HepG2 (cell line): ENCODE data around the gene ABCG4. TPM values are rescaled to one million over a fixed set of nuclear protein-coding genes. Genes with fewer than 3 reads are reported as not detected.
A peak's percentile ranks its signal among the peaks of the same experiment; 100 is the strongest.

Experiments used
- AHR ChIP-seq: IDR thresholded peaks from 2 replicates; pipeline ENCODE4 v1.6.1; 2018; ENCODE audit warnings: missing genetic modification reagents, missing compliant biosample characterization
- GATA4 ChIP-seq: sonication (generic); IDR thresholded peaks from 2 replicates; pipeline ENCODE4 v1.6.1; 2016; ENCODE audit warnings: antibody characterized with exemption, low read depth, borderline replicate concordance
- HDAC1 ChIP-seq: sonication (generic); formaldehyde crosslinking; IDR thresholded peaks from 2 replicates; pipeline ENCODE4 v1.5.1; 2020; ENCODE audit warnings: mild to moderate bottlenecking, missing genetic modification reagents
- IRF2 ChIP-seq: IDR thresholded peaks from 2 replicates; pipeline ENCODE4 v1.6.1; 2018; ENCODE audit warnings: missing genetic modification reagents, missing compliant biosample characterization
- RFX1 ChIP-seq: fragments of 450-650 bp; IDR thresholded peaks from 2 replicates; pipeline ENCODE4 v1.6.1; 2017
- SALL2 ChIP-seq: sonication (generic); formaldehyde crosslinking; IDR thresholded peaks from 2 replicates; pipeline ENCODE4 v1.8.1; 2023; ENCODE audit warnings: mild to moderate bottlenecking, missing genetic modification reagents, inconsistent platforms
- SAP130 ChIP-seq: IDR thresholded peaks from 2 replicates; pipeline ENCODE4 v1.6.1; 2016; ENCODE audit warnings: low read depth
- SATB2 ChIP-seq: sonication (generic); formaldehyde crosslinking; IDR thresholded peaks from 2 replicates; pipeline ENCODE4 v1.5.0; 2020; ENCODE audit warnings: missing genetic modification reagents
- STAG1 ChIP-seq: sonication (generic); formaldehyde crosslinking; IDR thresholded peaks from 2 replicates; pipeline ENCODE4 v1.4.0; 2020; ENCODE audit warnings: missing genetic modification reagents
- TAF15 ChIP-seq: fragments of 200-400 bp; formaldehyde crosslinking; IDR thresholded peaks from one replicate; pipeline ENCODE4 v1.6.1; 2018; ENCODE audit warnings: mild to moderate bottlenecking, low read depth, low read length; ENCODE audit not compliant: poor library complexity, severe bottlenecking
- THYN1 ChIP-seq: sonication (generic); formaldehyde crosslinking; IDR thresholded peaks from 2 replicates; pipeline ENCODE4 v1.8.1; 2023; ENCODE audit warnings: low read depth, mild to moderate bottlenecking, moderate library complexity, missing genetic modification reagents, borderline replicate concordance
- XRCC5 ChIP-seq: fragments of 200-400 bp; formaldehyde crosslinking; optimal IDR thresholded peaks from 2 replicates; pipeline ENCODE3; 2017; ENCODE audit warnings: mild to moderate bottlenecking, low read length
- ZFP36L1 ChIP-seq: sonication (generic); formaldehyde crosslinking; IDR thresholded peaks from 2 replicates; pipeline ENCODE4 v1.8.0; 2022; ENCODE audit warnings: mild to moderate bottlenecking, missing genetic modification reagents, moderate library complexity
- ZNF546 ChIP-seq: sonication (generic); formaldehyde crosslinking; conservative IDR thresholded peaks from 2 replicates; pipeline ENCODE4 v1.8.1; 2023; ENCODE audit warnings: mild to moderate bottlenecking, missing genetic modification reagents
- ZNF614 ChIP-seq: IDR thresholded peaks from 2 replicates; pipeline ENCODE4 v1.6.1; 2018; ENCODE audit warnings: missing biosample characterization, missing genetic modification reagents, inconsistent platforms, borderline replicate concordance
- ZNF839 ChIP-seq: sonication (generic); formaldehyde crosslinking; IDR thresholded peaks from 2 replicates; pipeline ENCODE4 v1.4.0; 2020; ENCODE audit warnings: missing genetic modification reagents, mild to moderate bottlenecking, borderline replicate concordance
- polyA plus RNA-seq, 8 experiments: library from polyadenylated mRNA; depleted of rRNA in 3 of 8; stranded (reverse) in 7 of 8; unstranded in 1 of 8; fragments of >200 nt; fragmentation: Illumina TruSeq in 4 of 8; extraction: Trizol in 4 of 8; gene quantifications; 2 replicates each; pipeline versions ENCODE4 v1.2.1 to v1.2.3, GENCODE V29; 2011 to 2016; ENCODE audit warnings: low read depth in 4 of 8, missing spikeins in 1 of 8, mixed read lengths in 1 of 8; ENCODE audit not compliant: insufficient read depth in 1 of 8
- total RNA-seq, 5 experiments: library from RNA; depleted of rRNA; stranded (reverse); fragments of >200 nt; fragmentation: Illumina TruSeq; extraction: Trizol; gene quantifications; 2 replicates each; pipeline ENCODE4 v1.2.3, GENCODE V29; 2016; ENCODE audit warnings: low read depth in 1 of 5
- TF ChIP-seq, protein P1 (sequence below): IDR thresholded peaks from 2 replicates; pipeline ENCODE4 v1.4.0; 2020; ENCODE audit warnings: mild to moderate bottlenecking, missing genetic modification reagents
- TF ChIP-seq, protein P2 (sequence below): sonication (generic); formaldehyde crosslinking; IDR thresholded peaks from 2 replicates; pipeline ENCODE4 v1.9.0; 2022; ENCODE audit warnings: missing genetic modification reagents, mild to moderate bottlenecking, borderline replicate concordance
- TF ChIP-seq, protein P3 (sequence below): sonication (generic); formaldehyde crosslinking; IDR thresholded peaks from 2 replicates; pipeline ENCODE4 v1.5.0; 2020; ENCODE audit warnings: mild to moderate bottlenecking, missing genetic modification reagents, moderate library complexity
- TF ChIP-seq, protein P4 (sequence below): sonication (generic); formaldehyde crosslinking; IDR thresholded peaks from 2 replicates; pipeline ENCODE4 v1.5.1; 2020; ENCODE audit warnings: mild to moderate bottlenecking, missing genetic modification reagents

ABCG4 gene
- total and polyA plus RNA-seq, 2 of the 13 experiments (the other 11 are each of a cell fraction or from before 2014, with no cell fraction given) = not detected

DNA sequence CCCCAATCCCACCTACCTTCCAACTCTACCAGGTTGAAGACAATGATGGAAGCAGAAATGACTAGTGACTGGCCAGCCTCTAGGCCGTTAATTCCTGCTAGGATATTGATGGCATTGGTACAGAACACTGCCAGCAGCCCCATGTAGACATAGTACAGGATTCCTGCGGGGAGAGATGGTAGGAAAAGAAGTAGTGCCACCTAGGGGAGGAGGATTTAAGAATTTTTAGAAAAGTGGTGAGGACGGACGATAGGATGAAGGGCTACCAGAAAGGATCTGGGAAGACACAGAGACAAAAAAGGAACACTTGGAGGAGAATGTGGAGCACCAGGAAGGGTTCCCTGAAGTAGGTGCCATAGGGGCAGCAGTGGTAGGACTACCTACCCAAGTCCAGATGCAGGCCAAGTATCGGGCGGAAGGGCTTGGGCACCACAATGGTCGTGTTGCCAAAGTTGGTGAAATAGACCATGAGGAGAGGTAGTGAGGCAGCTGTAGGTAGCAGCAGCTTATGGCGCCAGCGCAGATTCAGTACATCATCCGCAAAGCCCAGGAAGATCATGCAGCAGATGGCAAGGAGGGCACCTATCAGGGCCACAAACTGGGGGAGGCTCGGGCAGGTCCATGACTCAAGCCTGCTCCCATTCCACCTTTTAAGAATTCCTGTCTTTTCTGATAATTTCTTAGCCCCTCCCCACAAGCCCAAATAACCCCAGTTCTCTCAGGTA, 48.4 kb upstream of the ABCG4 start (continued):
- TF ChIP-seq, protein P1, sequence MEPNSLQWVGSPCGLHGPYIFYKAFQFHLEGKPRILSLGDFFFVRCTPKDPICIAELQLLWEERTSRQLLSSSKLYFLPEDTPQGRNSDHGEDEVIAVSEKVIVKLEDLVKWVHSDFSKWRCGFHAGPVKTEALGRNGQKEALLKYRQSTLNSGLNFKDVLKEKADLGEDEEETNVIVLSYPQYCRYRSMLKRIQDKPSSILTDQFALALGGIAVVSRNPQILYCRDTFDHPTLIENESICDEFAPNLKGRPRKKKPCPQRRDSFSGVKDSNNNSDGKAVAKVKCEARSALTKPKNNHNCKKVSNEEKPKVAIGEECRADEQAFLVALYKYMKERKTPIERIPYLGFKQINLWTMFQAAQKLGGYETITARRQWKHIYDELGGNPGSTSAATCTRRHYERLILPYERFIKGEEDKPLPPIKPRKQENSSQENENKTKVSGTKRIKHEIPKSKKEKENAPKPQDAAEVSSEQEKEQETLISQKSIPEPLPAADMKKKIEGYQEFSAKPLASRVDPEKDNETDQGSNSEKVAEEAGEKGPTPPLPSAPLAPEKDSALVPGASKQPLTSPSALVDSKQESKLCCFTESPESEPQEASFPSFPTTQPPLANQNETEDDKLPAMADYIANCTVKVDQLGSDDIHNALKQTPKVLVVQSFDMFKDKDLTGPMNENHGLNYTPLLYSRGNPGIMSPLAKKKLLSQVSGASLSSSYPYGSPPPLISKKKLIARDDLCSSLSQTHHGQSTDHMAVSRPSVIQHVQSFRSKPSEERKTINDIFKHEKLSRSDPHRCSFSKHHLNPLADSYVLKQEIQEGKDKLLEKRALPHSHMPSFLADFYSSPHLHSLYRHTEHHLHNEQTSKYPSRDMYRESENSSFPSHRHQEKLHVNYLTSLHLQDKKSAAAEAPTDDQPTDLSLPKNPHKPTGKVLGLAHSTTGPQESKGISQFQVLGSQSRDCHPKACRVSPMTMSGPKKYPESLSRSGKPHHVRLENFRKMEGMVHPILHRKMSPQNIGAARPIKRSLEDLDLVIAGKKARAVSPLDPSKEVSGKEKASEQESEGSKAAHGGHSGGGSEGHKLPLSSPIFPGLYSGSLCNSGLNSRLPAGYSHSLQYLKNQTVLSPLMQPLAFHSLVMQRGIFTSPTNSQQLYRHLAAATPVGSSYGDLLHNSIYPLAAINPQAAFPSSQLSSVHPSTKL (CRISPR knock-in tag) = no peak
- TF ChIP-seq ZNF546 (CRISPR knock-in tag) = no peak
- no peak for TF ChIP-seq ZNF614 (CRISPR knock-in tag)
- TF ChIP-seq SAP130 = peak; percentile 54; the same call in 1 of the 2 replicates
- TF ChIP-seq XRCC5 = peak; percentile 22
- TF ChIP-seq TAF15 = no peak
- 0 out of 2 replicates have a peak, but pooled peaks have one; percentile 42 for TF ChIP-seq ZNF839
- no peak for TF ChIP-seq GATA4
- 0 out of 2 replicates have a peak, but pooled peaks have one; percentile 27 for TF ChIP-seq HDAC1 (CRISPR knock-in tag)
- no peak for TF ChIP-seq AHR (CRISPR knock-in tag)
- TF ChIP-seq SALL2 (CRISPR knock-in tag) = no peak
- TF ChIP-seq, protein P2, sequence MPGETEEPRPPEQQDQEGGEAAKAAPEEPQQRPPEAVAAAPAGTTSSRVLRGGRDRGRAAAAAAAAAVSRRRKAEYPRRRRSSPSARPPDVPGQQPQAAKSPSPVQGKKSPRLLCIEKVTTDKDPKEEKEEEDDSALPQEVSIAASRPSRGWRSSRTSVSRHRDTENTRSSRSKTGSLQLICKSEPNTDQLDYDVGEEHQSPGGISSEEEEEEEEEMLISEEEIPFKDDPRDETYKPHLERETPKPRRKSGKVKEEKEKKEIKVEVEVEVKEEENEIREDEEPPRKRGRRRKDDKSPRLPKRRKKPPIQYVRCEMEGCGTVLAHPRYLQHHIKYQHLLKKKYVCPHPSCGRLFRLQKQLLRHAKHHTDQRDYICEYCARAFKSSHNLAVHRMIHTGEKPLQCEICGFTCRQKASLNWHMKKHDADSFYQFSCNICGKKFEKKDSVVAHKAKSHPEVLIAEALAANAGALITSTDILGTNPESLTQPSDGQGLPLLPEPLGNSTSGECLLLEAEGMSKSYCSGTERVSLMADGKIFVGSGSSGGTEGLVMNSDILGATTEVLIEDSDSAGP (CRISPR knock-in tag) = no peak
- TF ChIP-seq, protein P3, sequence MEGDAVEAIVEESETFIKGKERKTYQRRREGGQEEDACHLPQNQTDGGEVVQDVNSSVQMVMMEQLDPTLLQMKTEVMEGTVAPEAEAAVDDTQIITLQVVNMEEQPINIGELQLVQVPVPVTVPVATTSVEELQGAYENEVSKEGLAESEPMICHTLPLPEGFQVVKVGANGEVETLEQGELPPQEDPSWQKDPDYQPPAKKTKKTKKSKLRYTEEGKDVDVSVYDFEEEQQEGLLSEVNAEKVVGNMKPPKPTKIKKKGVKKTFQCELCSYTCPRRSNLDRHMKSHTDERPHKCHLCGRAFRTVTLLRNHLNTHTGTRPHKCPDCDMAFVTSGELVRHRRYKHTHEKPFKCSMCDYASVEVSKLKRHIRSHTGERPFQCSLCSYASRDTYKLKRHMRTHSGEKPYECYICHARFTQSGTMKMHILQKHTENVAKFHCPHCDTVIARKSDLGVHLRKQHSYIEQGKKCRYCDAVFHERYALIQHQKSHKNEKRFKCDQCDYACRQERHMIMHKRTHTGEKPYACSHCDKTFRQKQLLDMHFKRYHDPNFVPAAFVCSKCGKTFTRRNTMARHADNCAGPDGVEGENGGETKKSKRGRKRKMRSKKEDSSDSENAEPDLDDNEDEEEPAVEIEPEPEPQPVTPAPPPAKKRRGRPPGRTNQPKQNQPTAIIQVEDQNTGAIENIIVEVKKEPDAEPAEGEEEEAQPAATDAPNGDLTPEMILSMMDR (CRISPR knock-in tag) = peak; percentile 73
- TF ChIP-seq, protein P4, sequence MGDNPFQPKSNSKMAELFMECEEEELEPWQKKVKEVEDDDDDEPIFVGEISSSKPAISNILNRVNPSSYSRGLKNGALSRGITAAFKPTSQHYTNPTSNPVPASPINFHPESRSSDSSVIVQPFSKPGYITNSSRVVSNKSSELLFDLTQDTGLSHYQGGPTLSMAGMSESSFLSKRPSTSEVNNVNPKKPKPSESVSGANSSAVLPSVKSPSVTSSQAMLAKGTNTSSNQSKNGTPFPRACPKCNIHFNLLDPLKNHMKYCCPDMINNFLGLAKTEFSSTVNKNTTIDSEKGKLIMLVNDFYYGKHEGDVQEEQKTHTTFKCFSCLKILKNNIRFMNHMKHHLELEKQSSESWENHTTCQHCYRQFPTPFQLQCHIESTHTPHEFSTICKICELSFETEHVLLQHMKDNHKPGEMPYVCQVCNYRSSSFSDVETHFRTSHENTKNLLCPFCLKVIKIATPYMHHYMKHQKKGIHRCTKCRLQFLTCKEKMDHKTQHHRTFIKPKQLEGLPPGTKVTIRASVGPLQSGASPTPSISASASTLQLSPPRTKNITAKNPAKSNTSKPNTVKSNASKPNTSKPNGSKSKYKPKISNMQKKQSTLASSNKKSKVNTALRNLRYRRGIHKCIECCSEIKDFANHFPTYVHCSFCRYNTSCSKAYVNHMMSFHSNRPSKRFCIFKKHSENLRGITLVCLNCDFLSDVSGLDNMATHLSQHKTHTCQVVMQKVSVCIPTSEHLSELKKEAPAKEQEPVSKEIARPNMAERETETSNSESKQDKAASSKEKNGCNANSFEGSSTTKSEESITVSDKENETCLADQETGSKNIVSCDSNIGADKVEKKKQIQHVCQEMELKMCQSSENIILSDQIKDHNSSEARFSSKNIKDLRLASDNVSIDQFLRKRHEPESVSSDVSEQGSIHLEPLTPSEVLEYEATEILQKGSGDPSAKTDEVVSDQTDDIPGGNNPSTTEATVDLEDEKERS = no peak
- peak; percentile 51 for TF ChIP-seq STAG1
- no peak for TF ChIP-seq RFX1
- TF ChIP-seq SATB2 (CRISPR knock-in tag) = no peak
- no peak for TF ChIP-seq ZFP36L1
- TF ChIP-seq IRF2 (CRISPR knock-in tag) = 0 out of 2 replicates have a peak, but pooled peaks have one; percentile 13
- no peak for TF ChIP-seq THYN1 (CRISPR knock-in tag)
